Prostate gland (tissue), 2 donors: ENCODE results near the gene DGKI. TPM values are rescaled to one million over a fixed set of nuclear protein-coding genes. Genes with fewer than 3 reads are reported as not detected.

Experiments
- DNase-seq: peaks from one replicate; pipeline ENCODE4 v3.0.0-alpha.2; 2019; ENCODE audit warnings: low spot score
- H3K27ac ChIP-seq, 2 donors: fragments of 200-600 bp; sonication (generic); 2 replicates each; pipeline ENCODE4 v1.5.1; 2017 to 2019
- H3K27me3 ChIP-seq: fragments of 200-600 bp; sonication (generic); replicated peaks from 2 replicates; pipeline ENCODE4 v1.5.1; 2019; ENCODE audit not compliant: insufficient read depth
- H3K36me3 ChIP-seq, 2 donors: fragments of 200-600 bp; sonication (generic); 1 replicate in 1 of 2; 2 replicates in 1 of 2; pipeline versions ENCODE4 v1.5.1 to v1.8.1; 2017 to 2019
- H3K4me1 ChIP-seq: fragments of 200-600 bp; sonication (generic); replicated peaks from 2 replicates; pipeline ENCODE4 v1.5.1; 2019
- H3K4me3 ChIP-seq, 2 donors: fragments of 200-600 bp; sonication (generic); 2 replicates each; pipeline ENCODE4 v1.5.1; 2017 to 2019
- H3K9me3 ChIP-seq: fragments of 200-600 bp; sonication (generic); 2 replicates; pipeline ENCODE4 v1.5.1; 2017
- CTCF ChIP-seq, 4 experiments: fragments of 200-600 bp in 2 of 4; fragments of 450-650 bp in 2 of 4; sonication (generic) in 2 of 4; IDR thresholded peaks; 1 replicate in 3 of 4; 2 replicates in 1 of 4; pipeline ENCODE4 v1.5.1; 2016 to 2019; ENCODE audit warnings: antibody characterized with exemption in 4 of 4, mild to moderate bottlenecking in 2 of 4, moderate library complexity in 2 of 4
- POLR2A ChIP-seq: fragments of 450-650 bp; IDR thresholded peaks from one replicate; pipeline ENCODE4 v1.6.1; 2016; ENCODE audit warnings: antibody characterized with exemption, mild to moderate bottlenecking
- POLR2AphosphoS5 ChIP-seq: sonication (generic); formaldehyde crosslinking; IDR thresholded peaks from one replicate; pipeline ENCODE4 v1.6.1; 2017; ENCODE audit warnings: antibody characterized with exemption
- WGBS: methylation state at CpG from one replicate; pipeline ENCODE4 v1.1.5; 2018; 5-methylcytosine and 5-hydroxymethylcytosine counted together
- intact Hi-C: fragments of 100-400 bp; cut with DNase I; formaldehyde crosslinking; loops from one replicate; pipeline ENCODE4 v1.14.2; 2022
- total RNA-seq, 2 donors: library from RNA; depleted of rRNA; stranded (reverse); fragments of >200 nt; gene quantifications; one replicate each; pipeline ENCODE4 v1.1.0, GENCODE V29; 2016

DGKI gene
- total RNA-seq, 2 donors from 2014 or later = 0.32 to 1.5 TPM

DNA sequence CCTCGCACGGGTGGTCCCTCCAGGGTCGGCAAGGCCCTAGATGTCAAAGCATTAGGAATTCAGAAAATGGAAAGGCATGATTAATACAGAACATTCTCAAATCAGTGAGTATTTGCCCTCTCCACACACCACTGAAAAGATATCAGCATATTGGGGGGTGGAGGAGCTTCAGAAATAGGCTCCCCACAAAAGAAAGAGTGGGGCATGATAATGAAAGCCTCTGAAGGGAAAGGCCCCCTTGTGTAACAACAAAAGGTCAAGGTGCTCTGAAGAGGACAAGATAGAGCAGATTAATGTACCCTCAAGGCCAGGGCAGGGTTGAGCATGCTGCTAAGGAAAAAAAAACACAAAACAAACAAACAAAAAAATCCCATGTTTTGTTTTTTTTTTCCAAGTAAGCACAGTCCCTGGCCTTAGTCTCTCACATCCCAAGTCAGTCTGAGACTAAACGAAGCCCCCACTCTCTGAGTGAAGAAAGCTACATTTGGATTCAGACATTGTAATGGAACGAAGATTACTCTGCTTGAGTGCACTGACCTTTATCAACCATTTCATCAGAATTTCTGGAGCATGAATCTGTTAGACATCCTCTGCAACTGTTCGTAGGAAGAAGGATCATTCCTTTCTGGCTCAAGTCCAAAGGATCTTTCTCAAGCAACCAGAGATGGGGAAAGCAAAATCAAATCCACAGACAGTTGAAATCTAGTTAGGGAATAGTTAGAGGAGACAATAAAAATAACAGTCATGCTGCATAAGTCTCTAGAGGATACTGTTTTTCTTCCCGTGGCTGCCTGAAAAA lies 27.4 kb upstream of the DGKI start:
- WGBS = 69% methylated on average over 7 of the region's 7 CpGs
- DNase-seq = no peak
- H3K4me1 ChIP-seq = no peaks in the 10 kb centered on the region

DNA sequence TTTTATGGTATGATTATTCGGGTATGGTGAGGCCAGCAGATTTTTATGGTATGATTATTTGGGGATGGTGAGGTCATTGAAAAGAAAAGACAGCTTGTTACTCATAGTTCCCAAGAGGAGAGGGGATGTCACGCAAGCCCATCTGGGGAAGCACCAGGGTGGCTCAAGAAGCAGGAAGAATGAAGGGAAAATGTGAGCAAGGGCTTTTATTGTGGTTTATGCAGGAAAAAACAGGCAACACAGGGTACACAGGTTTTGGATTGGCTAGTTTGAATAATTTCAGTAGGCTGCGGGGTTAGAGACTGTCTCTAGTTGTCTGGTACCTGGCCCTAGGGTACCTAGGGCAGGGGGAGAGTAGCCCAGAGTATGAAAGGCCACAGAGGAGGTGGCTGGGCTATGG lies 26.8 kb upstream of the DGKI start:
- Histone ChIP-seq H3K27ac (no peak overlapping the region), H3K36me3 (no peaks in the 10 kb centered on the region), H3K4me3 (no peak overlapping the region), H3K4me1 (no peaks in the 10 kb centered on the region), H3K27me3 (no peaks in the 10 kb centered on the region), H3K9me3 (no peaks in the 10 kb centered on the region)
- intact Hi-C loops = no loop called here
- DNase-seq = no peak
- TF ChIP-seq POLR2AphosphoS5 = no peak
- 93% methylated on average over 3 of the region's 3 CpGs for WGBS

More for the DNA sequence above, 27.4 kb upstream of the DGKI start:
- intact Hi-C loops = no loop called here
- H3K9me3 ChIP-seq = no peaks in the 10 kb centered on the region
- H3K27ac ChIP-seq = no peak overlapping the region
- H3K27me3 ChIP-seq = no peaks in the 10 kb centered on the region
- TF ChIP-seq POLR2A (no peak), POLR2AphosphoS5 (no peak), CTCF (IDR thresholded peaks at IDR 0.05) (no peak)
- H3K36me3 ChIP-seq = no peaks in the 10 kb centered on the region
- no peak overlapping the region for H3K4me3 ChIP-seq

DNA sequence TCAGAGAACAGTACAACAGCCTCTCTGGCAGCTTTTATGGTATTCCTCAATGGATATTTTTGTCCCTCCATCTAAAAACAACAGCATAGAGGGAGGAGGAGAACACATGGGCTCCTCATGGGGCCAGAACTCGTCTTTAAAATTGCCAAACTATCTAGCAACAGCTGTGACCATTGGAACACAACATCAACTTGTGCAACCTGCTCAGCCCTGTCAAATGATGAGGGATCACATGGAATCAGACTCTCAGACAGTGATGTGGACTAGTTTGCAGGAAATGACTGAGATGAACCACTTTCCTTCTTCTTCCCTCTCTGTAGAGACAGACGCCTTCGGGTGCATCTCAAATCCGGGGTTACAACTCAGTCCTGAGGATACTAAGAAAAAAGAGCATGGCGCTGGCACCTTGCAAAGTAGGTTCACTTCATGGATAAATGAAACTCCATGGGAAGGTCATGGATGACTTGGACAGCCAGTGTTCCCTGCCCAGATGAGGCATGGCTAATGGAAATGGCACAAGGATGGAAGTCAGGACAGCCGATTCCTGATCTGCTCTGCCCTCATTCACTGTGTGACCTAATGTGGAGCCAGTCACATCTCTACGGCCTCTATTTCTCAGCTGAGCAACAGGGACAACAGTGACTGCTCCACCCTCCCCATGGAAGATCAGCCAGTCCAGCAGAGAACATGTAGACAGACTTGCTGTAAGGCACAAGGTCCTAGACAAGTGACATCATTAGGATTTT lies 24.6 kb upstream of the DGKI start:
- no peak for DNase-seq
- TF ChIP-seq POLR2AphosphoS5 = no peak
- no peak for TF ChIP-seq POLR2A
- TF ChIP-seq CTCF (IDR thresholded peaks at IDR 0.05) = no peak
- Histone ChIP-seq H3K36me3 (no peaks in the 10 kb centered on the region), H3K9me3 (no peaks in the 10 kb centered on the region), H3K4me3 (no peak overlapping the region), H3K4me1 (no peaks in the 10 kb centered on the region), H3K27ac (no peak overlapping the region), H3K27me3 (no peaks in the 10 kb centered on the region)
- intact Hi-C loops = no loop called here
- WGBS = 89% methylated on average over 7 of the region's 7 CpGs

DNA sequence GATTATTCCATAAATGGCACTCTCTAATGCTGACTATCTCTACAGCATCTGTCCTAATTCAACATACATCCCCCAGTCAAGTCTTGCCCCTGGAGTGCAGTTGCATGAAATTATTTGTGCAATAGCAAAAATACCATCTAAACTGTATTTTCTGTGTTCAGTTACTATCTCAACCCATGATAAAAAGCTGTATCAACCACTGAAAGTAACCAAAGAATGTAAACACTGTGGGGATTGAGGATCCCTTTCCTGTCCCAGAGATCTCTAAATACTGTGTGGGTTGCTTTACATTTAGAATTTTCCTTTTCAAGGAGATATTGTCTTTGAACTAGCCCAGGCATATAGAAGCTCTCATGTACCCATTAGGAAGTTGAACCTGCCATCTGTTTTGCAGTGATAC lies 23.9 kb upstream of the DGKI start:
- TF ChIP-seq CTCF (IDR thresholded peaks at IDR 0.05) (no peak), POLR2AphosphoS5 (no peak), POLR2A (no peak)
- no peak overlapping the region for H3K27ac ChIP-seq
- no peaks in the 10 kb centered on the region for H3K27me3 ChIP-seq
- intact Hi-C loops = no loop called here
- H3K36me3 ChIP-seq = no peaks in the 10 kb centered on the region
- no peaks in the 10 kb centered on the region for H3K4me1 ChIP-seq
- H3K9me3 ChIP-seq = no peaks in the 10 kb centered on the region
- no peak overlapping the region for H3K4me3 ChIP-seq
- no peak for DNase-seq

GRCh38 chr7:137870078-137870477 lies 23.3 kb upstream of the DGKI start:
- TF ChIP-seq POLR2AphosphoS5 (no peak), POLR2A (no peak), CTCF (IDR thresholded peaks at IDR 0.05) (no peak)
- H3K36me3 ChIP-seq = no peaks in the 10 kb centered on the region
- WGBS = 98% methylated on average over 1 of the region's 1 CpG

More at GRCh38 chr7:137870078-137870477, 23.3 kb upstream of the DGKI start:
- Histone ChIP-seq H3K9me3 (no peaks in the 10 kb centered on the region), H3K27me3 (no peaks in the 10 kb centered on the region), H3K4me3 (no peak overlapping the region), H3K27ac (no peak overlapping the region), H3K4me1 (no peaks in the 10 kb centered on the region)
- no peak for DNase-seq
- intact Hi-C loops = no loop called here
